B cell (primary cell): ENCODE measurements around the gene SLC43A1. TPM values are rescaled to one million over a fixed set of nuclear protein-coding genes. Genes with fewer than 3 reads are reported as not detected.

Experiments used
- ATAC-seq: fragments of 200-7000 bp; cut with Tn5 transposase; one replicate; pipeline ENCODE4 v1.10.0; 2021; ENCODE audit warnings: low read depth, mild to moderate bottlenecking, moderate number of reproducible peaks, moderate library complexity
- CTCF ChIA-PET: fragments of 350-600 bp; sonication (Branson Sonifier 250); formaldehyde crosslinking; loops from one replicate; lab custom pipeline; 2021; ENCODE audit warnings: antibody characterized with exemption, inconsistent platforms; lab: Charles Lee
- POLR2A ChIA-PET: fragments of 350-600 bp; sonication (Branson Sonifier 250); formaldehyde crosslinking; loops from one replicate; lab custom pipeline; 2021; ENCODE audit warnings: antibody characterized with exemption; lab: Charles Lee
- DNase-seq: peaks from one replicate; pipeline ENCODE4 v3.0.0; 2013
- H2AFZ ChIP-seq: 2 replicates; pipeline ENCODE4 v1.6.1; 2012; ENCODE audit warnings: mild to moderate bottlenecking, low read depth, low read length; ENCODE audit not compliant: insufficient read depth, poor library complexity, severe bottlenecking
- H3K27ac ChIP-seq, 2 donors: 1 replicate in 1 of 2; 2 replicates in 1 of 2; pipeline ENCODE4 v1.5.1; 2012 to 2013; ENCODE audit warnings: low read length in 2 of 2, mild to moderate bottlenecking in 2 of 2, moderate library complexity in 1 of 2
- H3K27me3 ChIP-seq, 4 experiments: fragments of 200-600 bp in 1 of 4; sonication (generic) in 1 of 4; replicated peaks in 1 of 4; 1 replicate in 2 of 4; 2 replicates in 2 of 4; pipeline versions ENCODE4 v1.6.1 to v1.7.0; 2013 to 2016; ENCODE audit warnings: low read length in 3 of 4, mild to moderate bottlenecking in 2 of 4, mixed read lengths in 1 of 4, moderate library complexity in 1 of 4; ENCODE audit not compliant: insufficient read depth in 4 of 4, control insufficient read depth in 3 of 4; ENCODE audit errors: control extremely low read depth in 1 of 4
- H3K36me3 ChIP-seq, 2 experiments: replicated peaks in 1 of 2; 1 replicate in 1 of 2; 2 replicates in 1 of 2; pipeline versions ENCODE4 v1.6.1 to v1.7.1; 2013; ENCODE audit warnings: low read length in 1 of 2; ENCODE audit not compliant: insufficient read depth in 2 of 2, control insufficient read depth in 1 of 2; ENCODE audit errors: control extremely low read depth in 1 of 2, extremely low read depth in 1 of 2
- H3K4me1 ChIP-seq, 2 donors: fragments of 200-600 bp in 1 of 2; sonication (generic) in 1 of 2; 1 replicate in 1 of 2; 2 replicates in 1 of 2; pipeline versions ENCODE4 v1.5.1 to v1.6.1; 2013 to 2017; ENCODE audit warnings: low read length in 2 of 2; ENCODE audit not compliant: control insufficient read depth in 2 of 2, insufficient read depth in 2 of 2
- H3K4me2 ChIP-seq: replicated peaks from 2 replicates; pipeline ENCODE3; 2012; ENCODE audit warnings: mild to moderate bottlenecking, low read depth, low read length; ENCODE audit not compliant: poor library complexity, severe bottlenecking
- H3K4me3 ChIP-seq, 5 experiments: fragments of 200-600 bp in 1 of 5; sonication (generic) in 1 of 5; 1 replicate in 3 of 5; 2 replicates in 2 of 5; pipeline versions ENCODE4 v1.5.1 to v1.7.0; 2011 to 2016; ENCODE audit warnings: low read length in 4 of 5, mild to moderate bottlenecking in 4 of 5, low read depth in 2 of 5, control low read depth in 1 of 5, moderate library complexity in 1 of 5; ENCODE audit not compliant: insufficient read depth in 1 of 5; ENCODE audit errors: control extremely low read depth in 1 of 5, extremely low read depth in 1 of 5
- H3K79me2 ChIP-seq: fragments of 200-600 bp; sonication (generic); one replicate; pipeline ENCODE4 v1.6.0; 2016; ENCODE audit warnings: low read length; ENCODE audit not compliant: control insufficient read depth, insufficient read depth
- H3K9ac ChIP-seq: fragments of 200-600 bp; sonication (generic); 2 replicates; pipeline ENCODE4 v1.6.1; 2017; ENCODE audit warnings: mild to moderate bottlenecking, low read length, moderate library complexity
- H3K9me3 ChIP-seq, 3 donors: one replicate each; pipeline versions ENCODE4 v1.6.1 to v1.7.1; 2013; ENCODE audit warnings: low read length in 2 of 3; ENCODE audit not compliant: control insufficient read depth in 2 of 3, insufficient read depth in 1 of 3; ENCODE audit errors: control extremely low read depth in 1 of 3
- H4K20me1 ChIP-seq: 2 replicates; pipeline ENCODE4 v1.6.0; 2012; ENCODE audit warnings: mild to moderate bottlenecking, low read length; ENCODE audit not compliant: insufficient read depth, control insufficient read depth, poor library complexity, severe bottlenecking
- H3K27ac Mint-ChIP-seq: one replicate; pipeline ENCODE4 v1.8.0; 2021; ENCODE audit warnings: mixed read lengths
- H3K27me3 Mint-ChIP-seq: one replicate; pipeline ENCODE4 v1.8.0; 2021; ENCODE audit warnings: mixed read lengths
- H3K4me1 Mint-ChIP-seq: one replicate; pipeline ENCODE4 v1.8.0; 2021; ENCODE audit warnings: mixed read lengths
- H3K4me3 Mint-ChIP-seq: one replicate; pipeline ENCODE4 v1.8.0; 2021; ENCODE audit warnings: mixed read lengths
- H3K9me3 Mint-ChIP-seq: one replicate; pipeline ENCODE4 v1.8.0; 2022; ENCODE audit warnings: mixed read lengths; ENCODE audit not compliant: insufficient read depth
- EZH2 ChIP-seq: IDR thresholded peaks from 2 replicates; pipeline ENCODE4 v1.6.1; 2012; ENCODE audit warnings: borderline replicate concordance, low read depth, mild to moderate bottlenecking, moderate library complexity, low read length; ENCODE audit not compliant: insufficient read depth, poor library complexity, severe bottlenecking
- WGBS: methylation state at CpG from one replicate; pipeline ENCODE4 v1.1.5; 2013; ENCODE audit warnings: missing lambda C conversion rate; ENCODE audit not compliant: insufficient coverage; 5-methylcytosine and 5-hydroxymethylcytosine counted together
- intact Hi-C: fragments of 100-400 bp; cut with micrococcal nuclease; formaldehyde crosslinking; loops from one replicate; pipeline ENCODE4 v1.10.0; 2022
- polyA plus RNA-seq: library from polyadenylated mRNA; depleted of rRNA; stranded (reverse); fragments of >200 nt; gene quantifications from 2 replicates; pipeline ENCODE4 v1.2.3, GENCODE V29; 2012
- total RNA-seq, 2 donors: library from RNA; stranded (reverse); fragments of 120-200 nt in 1 of 2; gene quantifications; 1 replicate in 1 of 2; 2 replicates in 1 of 2; pipeline versions ENCODE4 v1.2.3 to v1.2.4, GENCODE V29; 2013 to 2022
- TF ChIP-seq, protein P1 (sequence below): fragments of 200-600 bp; IDR thresholded peaks from one replicate; pipeline ENCODE4 v1.8.0; 2022; ENCODE audit warnings: antibody characterized with exemption, mild to moderate bottlenecking

SLC43A1 gene
- total and polyA plus RNA-seq, 2 donors (not counting 1 experiment from before 2014, with no cell fraction given), result 3.7 to 6.4 TPM

GRCh38 chr11:57502870-57503269 is 12.6 kb downstream of the SLC43A1 start:
- no peaks in the 10 kb centered on the region for H4K20me1 ChIP-seq
- peaks cover 0 to 4% (median 0%) of the 10 kb centered on the region in 3 donors for H3K9me3 ChIP-seq
- no peak overlapping the region for H3K4me2 ChIP-seq
- H3K27me3 ChIP-seq, result no peaks in the 10 kb centered on the region
- POLR2A ChIA-PET, result no interaction called here
- no peak overlapping the region for H3K4me3 ChIP-seq
- TF ChIP-seq, protein P1, sequence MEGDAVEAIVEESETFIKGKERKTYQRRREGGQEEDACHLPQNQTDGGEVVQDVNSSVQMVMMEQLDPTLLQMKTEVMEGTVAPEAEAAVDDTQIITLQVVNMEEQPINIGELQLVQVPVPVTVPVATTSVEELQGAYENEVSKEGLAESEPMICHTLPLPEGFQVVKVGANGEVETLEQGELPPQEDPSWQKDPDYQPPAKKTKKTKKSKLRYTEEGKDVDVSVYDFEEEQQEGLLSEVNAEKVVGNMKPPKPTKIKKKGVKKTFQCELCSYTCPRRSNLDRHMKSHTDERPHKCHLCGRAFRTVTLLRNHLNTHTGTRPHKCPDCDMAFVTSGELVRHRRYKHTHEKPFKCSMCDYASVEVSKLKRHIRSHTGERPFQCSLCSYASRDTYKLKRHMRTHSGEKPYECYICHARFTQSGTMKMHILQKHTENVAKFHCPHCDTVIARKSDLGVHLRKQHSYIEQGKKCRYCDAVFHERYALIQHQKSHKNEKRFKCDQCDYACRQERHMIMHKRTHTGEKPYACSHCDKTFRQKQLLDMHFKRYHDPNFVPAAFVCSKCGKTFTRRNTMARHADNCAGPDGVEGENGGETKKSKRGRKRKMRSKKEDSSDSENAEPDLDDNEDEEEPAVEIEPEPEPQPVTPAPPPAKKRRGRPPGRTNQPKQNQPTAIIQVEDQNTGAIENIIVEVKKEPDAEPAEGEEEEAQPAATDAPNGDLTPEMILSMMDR, result no peak
- TF ChIP-seq EZH2, result no peak
- Mint-ChIP-seq H3K4me3 (no peak overlapping the region), H3K9me3 (no peaks in the 10 kb centered on the region), H3K27ac (no peak overlapping the region), H3K27me3 (no peaks in the 10 kb centered on the region), H3K4me1 (peaks cover 6% of the 10 kb centered on the region)
- intact Hi-C loops, result no loop called here
- H3K27ac ChIP-seq, result no peak overlapping the region
- DNase-seq (no peak), ATAC-seq (no peak)
- H3K4me1 ChIP-seq, result peaks cover 0 to 6% of the 10 kb centered on the region in 2 donors
- CTCF ChIA-PET, result interaction anchor here (2.4 to 7.6 kb wide), 3 partner anchors 9 to 45 kb away, joined by 12 to 34 read pairs (median 17); no protein-coding TSS in a partner anchor
- no peak overlapping the region for H2AFZ ChIP-seq
- no peaks in the 10 kb centered on the region for H3K79me2 ChIP-seq
- no peaks in the 10 kb centered on the region for H3K36me3 ChIP-seq
- H3K9ac ChIP-seq, result no peak overlapping the region

- peaks cover 6% of the 10 kb centered on the region for H3K4me1 Mint-ChIP-seq
- no peak for DNase-seq
Measured at GRCh38 chr11:57502376-57502775, 13.1 kb downstream of the SLC43A1 start.

More at GRCh38 chr11:57502376-57502775, 13.1 kb downstream of the SLC43A1 start:
- ChIA-PET POLR2A (no interaction called here), CTCF (interaction anchor here (2.4 to 7.6 kb wide), 3 partner anchors 9 to 44 kb away, joined by 12 to 34 read pairs (median 17); no protein-coding TSS in a partner anchor)
- Histone ChIP-seq H3K27ac (no peak overlapping the region), H3K27me3 (no peaks in the 10 kb centered on the region), H3K36me3 (peaks cover 0 to under 1% of the 10 kb centered on the region in 2 experiments), H3K4me3 (no peak overlapping the region), H2AFZ (no peak overlapping the region), H3K4me1 (peaks cover 0 to 6% of the 10 kb centered on the region in 2 donors), H3K9ac (no peak overlapping the region), H3K9me3 (peaks cover 0 to 4% (median 0%) of the 10 kb centered on the region in 3 donors), H4K20me1 (no peaks in the 10 kb centered on the region), H3K4me2 (no peak overlapping the region), H3K79me2 (no peaks in the 10 kb centered on the region)
- H3K27ac Mint-ChIP-seq, result no peak overlapping the region
- intact Hi-C loops, result no loop called here
- no peak for ATAC-seq
- H3K9me3 Mint-ChIP-seq, result no peaks in the 10 kb centered on the region
- WGBS, result 91% methylated on average over 1 of the region's 3 CpGs
- no peak overlapping the region for H3K4me3 Mint-ChIP-seq
- TF ChIP-seq EZH2, result no peak
- TF ChIP-seq, protein P1, result no peak
- no peaks in the 10 kb centered on the region for H3K27me3 Mint-ChIP-seq
